GM19043 (cell line): ENCODE measurements around the gene RASA1.

Experiments used
- ATAC-seq: cut with Tn5 transposase; IDR thresholded peaks from one replicate; pipeline ENCODE4 v1.9.1; 2021; ENCODE audit warnings: low read depth; ENCODE audit not compliant: unreplicated experiment

The RASA1 gene

DNA sequence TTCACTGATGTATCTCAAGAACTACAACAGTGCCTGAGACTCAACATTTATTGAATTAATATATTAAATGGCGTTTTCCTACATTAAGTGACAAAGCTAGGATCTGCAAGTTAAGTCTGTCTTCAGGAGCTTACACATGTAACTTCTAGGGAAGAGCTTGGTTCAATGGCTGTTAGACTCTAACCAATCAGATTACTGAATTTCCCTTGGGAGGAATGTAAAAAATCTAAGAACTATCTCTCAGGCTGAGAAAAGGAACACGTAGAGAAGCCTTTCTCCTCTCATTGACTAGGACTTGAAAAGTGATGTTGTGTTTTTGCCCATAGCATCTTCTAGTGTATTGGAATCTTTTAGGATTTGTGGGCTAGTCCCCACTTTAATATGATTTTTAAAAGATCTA lies 91.4 kb downstream of the RASA1 start:
- ATAC-seq = no peak

DNA sequence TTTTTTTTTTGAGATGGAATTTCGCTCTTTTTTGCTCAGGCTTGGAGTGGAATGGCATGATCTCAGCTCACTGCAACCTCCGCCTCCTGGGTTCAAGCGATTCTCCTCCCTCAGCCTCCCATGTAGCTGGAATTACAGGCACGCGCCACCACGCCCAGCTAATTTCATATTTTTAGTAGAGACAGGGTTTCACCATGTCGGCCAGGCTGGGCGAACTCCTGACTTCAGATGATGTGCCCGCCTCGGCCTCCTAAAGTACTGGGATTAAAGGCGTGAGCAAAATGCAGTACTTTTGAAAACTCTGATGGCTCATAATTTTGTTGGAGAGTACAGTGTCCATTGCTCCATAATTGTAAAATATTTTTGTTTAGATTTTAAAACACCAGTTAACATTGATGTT lies 92.4 kb downstream of the RASA1 start:
- ATAC-seq = no peak

DNA sequence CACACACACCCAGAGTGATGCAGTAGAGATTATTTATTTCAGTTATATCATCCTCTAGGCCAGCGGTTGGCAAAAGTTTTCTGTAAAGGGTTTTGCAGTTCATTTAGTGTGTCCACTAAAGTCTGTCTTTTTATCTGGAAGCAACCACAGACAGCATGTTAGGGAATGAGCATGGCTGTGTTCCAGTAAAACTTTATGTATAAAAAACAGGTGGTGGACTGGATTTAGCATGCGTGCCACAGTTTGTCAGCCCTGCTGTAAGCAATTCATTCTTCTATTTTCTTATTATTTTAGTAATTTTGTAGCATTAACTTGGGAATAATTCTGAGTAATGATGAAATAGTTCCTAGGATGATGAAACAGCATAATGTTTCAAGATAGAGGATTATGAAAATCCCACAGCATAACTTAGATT lies 93.4 kb downstream of the RASA1 start:
- ATAC-seq = no peak

DNA sequence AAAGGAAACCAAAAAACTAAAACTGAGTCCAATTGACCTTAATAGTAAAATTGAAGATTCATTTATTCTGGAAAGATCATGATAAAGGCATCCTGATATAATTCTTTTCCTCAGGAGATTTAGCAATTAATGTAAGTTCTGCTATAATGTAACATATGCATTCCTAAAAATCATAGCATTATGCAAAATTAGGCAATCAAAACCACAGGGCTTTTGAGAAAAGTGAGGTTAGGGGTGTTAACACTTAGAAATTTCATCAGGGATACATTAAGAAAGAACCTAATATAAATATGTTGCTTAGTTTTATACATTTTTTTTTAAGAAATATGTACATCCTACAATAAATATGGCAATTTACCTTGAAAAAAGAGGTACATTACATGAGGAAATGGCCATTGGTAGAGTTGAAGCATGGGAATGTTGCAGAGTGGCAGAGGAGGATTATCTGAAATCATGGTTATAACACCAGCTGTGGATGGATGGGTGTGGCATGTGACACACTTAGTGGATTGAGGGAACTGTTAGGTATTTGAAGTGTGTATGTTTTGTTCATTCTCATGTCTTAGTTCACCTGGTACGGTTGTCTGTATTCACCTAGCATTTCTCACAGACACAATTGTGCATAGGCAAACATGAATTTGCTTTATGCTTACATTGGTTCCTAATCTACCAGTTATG lies 94.0 kb downstream of the RASA1 start:
- ATAC-seq = no peak

DNA sequence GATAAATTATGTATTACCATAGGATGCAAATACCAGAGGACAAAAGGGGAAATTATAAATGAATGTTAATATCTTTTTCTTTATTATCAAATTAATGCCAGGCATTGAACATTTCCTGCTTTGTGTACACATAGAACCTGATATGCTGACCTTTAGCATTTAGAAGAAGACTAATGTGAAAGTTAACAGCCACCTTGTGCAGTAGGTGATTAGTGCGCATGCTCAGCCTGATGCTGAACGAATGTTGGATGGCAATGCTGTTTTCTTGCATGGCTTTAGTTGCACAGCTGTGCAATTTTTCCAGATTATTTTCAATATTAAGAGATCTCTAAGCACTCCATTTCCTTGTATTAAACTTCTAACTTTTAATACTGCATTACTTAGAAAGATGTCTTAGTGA lies 99.6 kb downstream of the RASA1 start:
- ATAC-seq = no peak

DNA sequence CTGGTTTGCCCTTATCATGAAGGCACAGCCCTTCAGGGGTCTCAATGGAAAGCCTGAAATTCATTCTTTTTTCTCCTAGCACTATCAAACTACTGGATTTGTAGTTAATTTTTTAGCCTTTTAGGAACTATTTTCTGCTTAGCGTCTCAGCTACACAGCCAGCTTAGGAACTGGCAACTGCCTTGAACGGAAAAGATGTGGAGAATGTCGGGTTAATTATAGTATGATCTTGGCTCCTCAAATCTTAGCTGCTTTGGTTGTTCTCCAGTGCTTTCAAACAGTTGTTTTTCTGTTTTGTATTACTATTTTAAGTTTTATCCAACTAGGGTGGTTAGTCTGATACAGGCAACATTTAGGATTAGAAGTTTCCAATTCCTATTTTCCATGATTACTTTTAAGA lies 100.9 kb downstream of the RASA1 start:
- no peak for ATAC-seq

DNA sequence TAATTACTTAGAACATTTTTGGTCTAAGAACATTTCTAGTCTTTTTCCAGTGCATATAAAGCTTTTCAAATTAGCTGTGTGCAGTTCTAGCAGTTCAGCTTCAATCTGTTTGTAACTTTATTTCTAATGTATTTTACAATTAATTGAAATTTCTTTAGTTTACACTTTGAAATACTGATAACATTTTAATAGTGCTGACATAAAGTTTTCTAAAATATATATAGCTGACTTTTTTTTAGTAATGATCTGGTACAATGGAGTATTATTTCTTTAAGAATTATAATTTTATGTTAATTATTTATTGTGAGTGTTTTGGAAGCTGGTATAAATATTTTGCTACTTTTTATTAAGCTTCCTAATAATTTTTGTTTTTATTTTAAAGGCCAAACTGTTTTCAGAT lies 101.7 kb downstream of the RASA1 start:
- no peak for ATAC-seq

DNA sequence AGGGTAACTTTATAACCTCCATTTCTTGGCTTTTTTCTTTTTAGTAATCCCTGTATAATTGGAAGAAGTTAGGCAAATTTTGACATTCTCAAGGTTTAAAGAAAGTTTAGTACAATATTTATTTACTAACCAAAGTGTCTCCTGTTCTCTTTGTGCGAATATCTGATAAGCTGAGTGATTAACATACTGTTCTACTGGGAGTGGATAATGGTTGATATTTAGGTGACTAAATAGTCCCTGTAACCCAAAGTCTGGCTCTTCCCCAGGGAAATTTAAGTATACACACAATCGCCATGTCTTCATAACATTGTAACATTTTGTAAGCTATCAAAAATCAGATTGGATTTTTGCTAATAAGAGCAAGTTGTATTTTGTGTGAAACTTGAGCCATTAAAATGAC lies 105.0 kb downstream of the RASA1 start:
- ATAC-seq = no peak

DNA sequence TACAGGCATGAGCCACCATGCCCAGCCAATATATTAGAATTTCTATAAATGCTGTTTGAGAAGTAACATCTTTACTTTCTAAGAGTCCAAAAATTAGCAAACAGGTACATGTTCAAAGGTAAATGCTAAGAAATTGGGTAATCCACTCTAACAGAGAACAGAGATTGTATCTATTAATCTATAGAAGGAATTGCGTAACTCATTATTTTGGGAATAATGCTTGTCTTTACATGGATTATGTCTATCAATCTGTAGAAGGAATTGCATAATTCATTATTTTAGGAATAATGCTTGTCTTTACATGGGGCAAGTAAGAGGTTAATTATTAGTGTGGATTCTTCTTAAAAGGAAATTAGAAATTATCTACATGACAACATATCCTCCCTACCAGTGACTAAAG lies 114.5 kb downstream of the RASA1 start:
- no peak for ATAC-seq

DNA sequence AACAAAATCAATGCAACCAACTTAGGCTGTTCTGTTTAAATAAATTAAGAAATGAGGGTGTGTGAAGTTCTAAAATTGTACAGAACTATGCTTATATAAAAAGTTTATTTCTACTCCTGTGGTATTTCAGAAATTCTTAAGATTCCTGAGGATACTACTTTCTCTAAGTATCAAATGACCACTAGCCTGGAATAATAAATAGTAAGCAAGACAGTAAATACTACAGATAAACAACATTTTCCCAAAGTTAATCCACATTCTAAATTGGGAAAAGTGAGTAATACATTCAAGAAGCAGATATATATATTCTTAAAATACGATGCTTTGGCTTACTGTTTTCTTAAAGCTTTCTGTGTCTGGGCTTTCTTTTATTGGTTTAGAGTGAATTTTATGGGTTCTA lies 115.5 kb downstream of the RASA1 start:
- no peak for ATAC-seq

DNA sequence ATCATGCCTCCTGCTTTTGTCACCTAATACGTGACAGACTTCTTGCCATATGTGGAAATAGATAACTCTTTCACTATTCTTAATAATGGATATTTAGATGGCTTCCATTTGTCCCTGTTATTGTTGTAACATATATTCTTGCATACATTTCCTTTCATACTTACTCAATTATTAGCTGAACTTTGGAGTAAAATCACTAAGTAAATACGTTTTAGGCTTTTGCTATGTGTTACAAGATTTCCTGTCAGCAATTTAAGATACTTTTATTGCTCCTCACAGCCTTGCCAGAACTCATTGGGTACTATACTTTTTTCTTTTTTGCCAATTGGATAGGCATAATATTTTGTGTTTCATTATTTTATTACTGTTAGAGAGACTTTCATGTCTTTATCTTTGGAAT lies 118.1 kb downstream of the RASA1 start:
- ATAC-seq = no peak

DNA sequence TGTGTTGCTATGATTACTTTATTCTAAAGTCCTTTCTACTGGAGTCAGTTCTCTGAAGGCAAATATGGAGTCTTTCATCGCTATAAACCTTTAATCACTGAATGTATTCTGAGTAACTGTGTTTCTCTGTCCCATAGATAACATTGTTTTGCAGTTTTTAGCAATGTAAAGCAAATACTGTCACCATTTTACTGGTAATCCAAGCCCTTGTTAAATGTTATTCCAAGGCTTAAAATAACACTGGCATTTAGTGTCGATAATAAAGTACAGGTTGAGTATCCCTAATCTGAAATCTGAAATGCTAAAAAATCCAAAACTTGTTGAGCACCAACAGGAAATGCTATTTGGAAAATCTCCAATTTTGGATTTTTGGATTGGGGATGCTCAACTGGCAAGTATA lies 120.4 kb downstream of the RASA1 start:
- ATAC-seq = no peak

DNA sequence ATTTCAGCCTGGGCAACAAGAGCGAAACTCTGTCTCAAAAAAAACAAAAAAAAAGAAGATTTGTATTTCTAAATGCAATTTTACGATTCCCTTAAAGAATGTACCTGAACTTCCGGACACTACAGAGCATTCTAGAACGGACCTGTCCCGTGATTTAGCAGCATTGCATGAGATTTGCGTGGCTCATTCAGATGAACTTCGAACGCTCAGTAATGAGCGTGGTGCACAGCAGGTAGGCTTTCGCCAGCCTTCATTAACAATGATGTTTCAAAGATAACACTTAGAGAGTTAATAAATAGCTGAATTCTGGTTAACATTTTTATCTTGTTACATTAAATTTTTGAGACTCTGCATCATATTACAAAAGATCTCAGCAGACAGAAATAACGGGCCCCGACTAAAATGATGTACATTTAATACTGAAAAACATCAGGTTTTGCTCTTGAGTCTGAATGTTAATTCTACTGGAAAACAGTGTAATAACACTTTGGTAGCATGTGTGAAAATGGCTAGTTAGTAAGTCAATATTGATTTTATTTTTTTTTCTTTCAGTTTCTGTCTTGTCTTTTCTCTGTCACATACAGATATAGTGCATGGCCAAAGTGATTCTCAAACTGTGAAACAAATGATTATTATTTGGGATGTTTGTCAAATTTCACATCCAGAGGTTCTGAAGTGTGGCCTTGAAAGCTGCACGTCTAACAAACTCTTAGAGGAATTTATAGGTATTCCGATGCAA lies 121.8 kb downstream of the RASA1 start:
- ATAC-seq = no peak

DNA sequence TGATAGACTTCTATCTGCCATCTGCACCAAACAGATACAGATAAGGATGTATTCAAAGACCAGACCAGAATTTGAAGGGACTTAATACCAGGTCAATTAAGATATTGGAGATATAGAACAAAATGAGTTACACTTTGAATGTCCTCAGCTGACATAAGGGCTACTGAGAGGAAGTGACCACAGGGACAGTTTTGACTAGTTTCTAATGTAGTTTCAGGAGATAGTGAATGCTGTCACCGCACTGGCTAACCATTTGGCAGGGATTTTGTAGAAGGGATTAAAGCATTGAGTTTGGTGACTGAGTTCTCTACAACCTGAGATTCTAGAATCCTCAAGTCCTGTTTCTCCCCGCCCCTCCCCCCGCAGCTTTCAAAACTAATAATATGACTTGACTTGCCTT lies 122.4 kb downstream of the RASA1 start:
- no peak for ATAC-seq

DNA sequence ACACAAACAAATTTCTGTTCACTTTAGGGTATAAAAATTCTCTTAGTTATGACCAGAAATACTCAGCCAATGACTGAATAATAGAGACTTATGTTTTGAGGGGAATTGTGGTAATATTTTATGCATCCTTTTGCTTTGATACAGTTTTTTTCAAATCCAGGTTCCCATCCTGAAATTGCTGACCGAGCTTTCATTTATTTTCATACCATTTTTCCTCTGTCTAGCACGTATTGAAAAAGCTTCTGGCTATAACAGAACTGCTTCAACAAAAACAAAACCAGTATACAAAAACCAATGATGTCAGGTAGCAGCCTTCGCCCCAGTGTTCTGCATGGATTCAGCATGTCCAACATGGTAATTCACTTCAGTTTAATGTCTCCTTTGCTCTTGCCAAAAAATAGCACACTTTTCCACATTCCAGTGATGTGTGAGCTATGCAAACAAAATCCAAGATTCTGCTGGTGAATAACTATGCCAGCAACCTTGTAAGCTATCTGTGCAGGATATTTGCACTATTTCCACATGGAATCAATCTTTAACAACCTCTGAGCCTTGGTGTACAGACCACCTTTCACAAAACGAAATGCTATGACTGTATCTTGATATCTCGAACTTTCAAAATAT lies 123.0 kb downstream of the RASA1 start:
- ATAC-seq = no peak

DNA sequence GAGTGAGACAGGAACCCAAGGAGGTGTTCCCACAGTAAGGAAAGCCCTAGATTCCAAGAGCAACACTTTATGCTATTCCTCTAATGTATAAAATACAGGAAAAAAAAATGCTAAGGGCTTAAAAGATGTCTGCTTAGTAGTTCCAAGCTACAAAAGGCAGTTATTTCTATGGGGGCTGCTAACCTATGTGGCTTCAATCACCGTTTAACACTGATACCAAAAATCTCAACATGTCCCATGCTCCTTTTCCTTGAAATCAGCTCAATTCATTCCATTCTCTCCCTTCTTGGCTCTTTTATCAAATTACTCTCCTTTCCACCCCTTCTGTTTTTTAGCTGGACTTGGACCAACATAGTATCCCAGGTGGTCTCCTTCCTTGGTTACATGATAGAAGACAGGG lies 124.5 kb downstream of the RASA1 start:
- no peak for ATAC-seq

DNA sequence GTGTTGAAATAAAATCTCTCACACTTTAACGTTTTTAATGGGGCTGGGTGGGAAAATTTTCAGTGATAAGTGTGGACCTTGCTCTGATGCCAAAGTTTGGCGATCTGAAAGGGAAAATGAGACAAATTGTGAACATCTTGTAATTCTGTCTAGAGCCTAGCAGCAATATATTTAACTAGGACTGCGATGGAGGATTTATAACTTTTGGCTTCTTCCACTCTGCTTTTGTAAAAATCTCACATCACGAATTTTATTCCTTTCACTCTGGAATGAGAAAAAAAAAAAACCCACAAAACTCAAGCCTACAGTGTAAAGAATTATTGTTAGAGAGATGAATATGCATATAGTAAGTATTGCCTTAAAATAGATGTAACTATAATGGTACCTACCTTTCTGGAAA lies 125.1 kb downstream of the RASA1 start:
- ATAC-seq = no peak

DNA sequence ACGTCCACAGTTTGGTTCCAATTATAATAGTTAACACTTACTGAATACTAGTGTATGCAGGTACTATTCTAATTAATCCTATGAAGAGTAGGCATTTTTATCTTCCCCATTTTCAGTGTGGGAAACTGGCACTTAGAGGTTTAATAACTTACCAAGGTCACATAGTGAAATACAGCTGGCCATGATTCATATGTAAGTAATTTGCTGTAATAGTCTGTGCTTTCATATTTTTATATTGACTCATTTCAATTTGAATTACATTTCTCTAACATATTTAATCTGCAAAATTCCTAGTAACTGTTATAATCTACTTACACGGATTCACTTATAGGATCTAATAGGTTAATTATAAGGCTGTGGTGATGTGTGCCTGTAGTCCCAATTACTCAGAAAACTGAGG lies 125.6 kb downstream of the RASA1 start:
- ATAC-seq = no peak

DNA sequence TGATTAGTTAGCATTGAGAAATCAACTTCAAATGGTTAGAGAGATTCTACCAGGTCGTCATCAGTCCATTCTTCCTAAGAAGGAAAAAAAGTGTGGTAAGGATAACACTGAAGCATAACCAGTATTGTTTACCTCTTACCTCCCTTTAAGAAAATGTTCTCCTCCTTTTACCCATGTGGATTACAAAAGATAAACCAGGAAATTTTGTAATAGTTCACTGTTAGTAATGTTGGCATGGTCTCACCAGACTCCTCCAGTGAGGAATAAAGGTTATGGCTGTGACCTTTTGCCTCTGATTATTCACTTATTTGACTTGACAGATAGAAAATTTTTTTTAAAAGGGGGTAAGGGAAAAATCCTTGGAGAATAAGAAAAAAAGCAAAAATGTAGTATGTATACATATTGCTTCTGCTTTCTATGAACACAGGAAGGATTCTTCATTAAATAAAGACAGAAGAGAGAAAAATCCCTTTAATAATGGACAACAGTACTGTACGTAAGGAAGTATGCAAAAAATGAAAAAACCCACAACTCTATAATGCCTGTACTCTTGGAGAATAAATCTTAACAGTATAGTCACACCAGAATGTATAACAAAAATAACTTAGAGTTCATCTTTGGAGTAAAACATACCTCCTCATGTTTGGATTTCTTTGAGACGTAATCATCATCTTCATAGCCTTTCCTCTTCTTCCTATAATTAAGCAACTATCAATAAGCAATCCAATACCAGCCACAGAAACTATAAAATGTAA lies 126.9 kb downstream of the RASA1 start:
- ATAC-seq = no peak

DNA sequence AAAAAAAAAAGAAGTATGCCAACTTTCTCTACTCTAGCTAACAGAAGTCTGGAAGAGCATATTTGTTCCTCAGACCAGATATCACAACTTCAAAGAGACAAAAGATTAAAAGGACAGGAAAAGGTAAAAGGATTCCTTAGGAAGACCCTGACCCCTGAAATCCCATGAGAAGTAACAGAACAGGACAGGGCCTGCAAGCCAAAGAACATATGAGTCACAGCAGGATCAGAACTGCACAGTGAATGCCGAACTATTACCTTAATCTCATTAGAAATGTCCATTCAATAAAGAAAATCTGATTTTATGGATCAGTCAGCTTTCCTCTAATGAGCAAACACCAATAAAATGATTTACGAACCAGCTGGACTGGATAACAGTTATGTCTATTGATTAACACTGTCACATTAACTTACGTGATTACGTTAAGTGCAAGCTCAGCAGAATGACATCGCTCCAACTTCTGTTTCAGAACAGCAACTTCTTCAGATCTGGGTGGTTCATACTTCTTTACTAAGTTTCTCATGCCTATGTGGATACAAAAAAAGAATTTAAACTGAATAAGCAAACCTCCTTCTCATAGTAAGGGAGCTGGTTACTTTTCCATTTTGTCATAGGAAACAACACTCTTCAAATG lies 131.4 kb downstream of the RASA1 start:
- ATAC-seq = no peak

DNA sequence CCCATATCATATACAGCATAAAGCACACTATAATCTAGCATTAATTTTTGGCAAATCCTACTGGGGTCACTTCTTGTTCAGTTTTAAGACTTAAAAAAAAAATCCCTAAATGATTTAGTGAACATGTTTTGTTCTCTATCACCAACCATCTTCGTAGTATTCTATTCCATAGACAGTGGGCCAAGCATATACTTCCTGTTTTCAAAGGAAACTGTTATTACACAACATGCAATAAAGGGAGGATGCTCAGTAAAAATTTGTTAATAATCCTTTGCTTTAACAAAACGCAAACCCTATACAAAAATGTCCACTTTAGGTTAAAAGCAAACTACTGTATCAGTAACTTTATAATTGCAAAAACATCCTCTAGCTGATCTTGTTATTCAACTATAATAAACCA lies 132.0 kb downstream of the RASA1 start:
- ATAC-seq = no peak
